Esophagus squamous epithelium (tissue), 4 donors: Measurements from ENCODE around the gene CD22.

Experiments
- CTCF ChIP-seq, 6 experiments: fragments of 450-650 bp in 4 of 6; fragments of 200-600 bp in 2 of 6; sonication (generic) in 2 of 6; IDR thresholded peaks; one replicate each; pipeline ENCODE4 v1.5.1; 2016 to 2019; ENCODE audit warnings: antibody characterized with exemption in 6 of 6, mild to moderate bottlenecking in 4 of 6, moderate library complexity in 4 of 6
- POLR2A ChIP-seq, 4 donors: fragments of 450-650 bp; IDR thresholded peaks; one replicate each; pipeline ENCODE4 v1.6.1; 2017; ENCODE audit warnings: antibody characterized with exemption in 4 of 4, mild to moderate bottlenecking in 4 of 4, moderate library complexity in 3 of 4

DNA sequence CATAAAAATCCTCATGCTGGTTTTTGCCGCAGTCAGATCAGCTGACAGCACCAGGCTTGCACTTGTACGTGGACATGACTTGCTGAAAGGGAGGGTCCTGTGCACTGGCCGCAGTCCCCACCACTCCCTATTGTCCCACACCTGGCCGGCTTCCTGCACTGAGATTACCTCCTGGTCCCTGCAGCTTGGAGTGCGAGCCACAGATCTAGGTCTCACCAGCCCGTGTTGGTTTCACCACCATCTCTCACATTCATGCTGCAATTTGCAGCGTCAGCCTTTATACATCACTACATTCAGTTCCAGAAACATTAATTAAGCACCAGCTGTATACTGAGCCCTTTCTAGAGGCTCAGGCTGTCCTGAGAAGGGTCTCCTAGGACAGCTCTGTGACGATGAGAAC, 15.0 kb upstream of the CD22 start:
- TF ChIP-seq CTCF (IDR thresholded peaks at IDR 0.05) = no peak
- no peak for TF ChIP-seq POLR2A (IDR thresholded peaks at IDR 0.05)
